ENCODE measurements around the gene PDZD8.

DNA sequence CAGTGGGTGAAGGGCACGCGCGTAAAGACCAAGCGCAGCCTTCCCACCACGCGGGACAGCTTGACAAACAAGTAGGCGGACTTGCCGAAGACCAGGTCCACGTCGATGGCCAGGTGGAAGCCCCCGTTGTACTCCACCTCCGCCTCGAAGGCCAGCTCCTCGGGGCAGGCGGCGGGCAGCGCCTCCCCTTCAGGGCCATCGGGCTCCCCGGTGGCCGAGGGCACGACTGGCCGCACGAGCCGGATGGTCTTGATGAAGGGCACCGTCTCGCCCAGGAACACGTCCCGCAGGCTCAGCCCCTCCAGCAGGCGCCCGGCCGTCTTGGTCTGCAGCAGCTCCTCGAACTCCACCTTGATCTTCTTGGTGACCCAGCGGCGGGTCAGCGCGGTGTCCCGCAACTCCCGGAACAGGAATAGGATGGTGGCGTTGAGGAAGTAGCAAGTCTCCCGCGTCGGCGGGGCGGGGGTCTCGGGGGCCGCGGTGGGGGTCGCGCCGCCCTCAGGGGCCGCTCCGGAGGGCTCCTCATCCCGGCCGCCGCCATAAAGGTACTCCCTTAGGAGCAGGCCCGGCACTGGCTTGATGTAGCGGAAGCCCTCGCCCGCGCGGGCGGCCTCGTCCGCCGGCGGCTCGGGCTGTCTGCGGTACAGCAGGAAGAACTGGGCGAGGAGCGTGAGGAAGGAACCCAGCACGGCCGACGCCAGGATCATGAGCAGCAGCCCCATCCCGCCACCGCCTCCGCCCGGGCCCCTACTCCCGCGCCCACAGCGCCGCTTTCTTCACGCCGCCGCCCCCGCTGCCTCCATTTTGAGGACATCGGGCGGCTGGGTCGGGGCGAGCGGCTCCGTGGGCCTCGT lies 507 bp downstream of the PDZD8 start:
- TF ChIP-seq EZH2 (IDR thresholded peaks at IDR 0.05; ENCODE audit: insufficient read depth, poor library complexity, severe bottlenecking) (no peak), EZH2phosphoT487 (IDR thresholded peaks at IDR 0.05; ENCODE audit: insufficient read depth, low read depth) (no peak)

Measured in GM23248 (cell line).